ENCODE measurements around the gene CD99L2. TPM values are rescaled to one million over a fixed set of nuclear protein-coding genes. Genes with fewer than 3 reads are reported as not detected.
A peak's percentile ranks its signal among the peaks of the same experiment; 100 is the strongest.

CD99L2 gene
- polyA plus RNA-seq, 3 donors from 2014 or later: 17.6 to 25.2 (median 23.7) TPM

GRCh38 chrX:150781677-150782076 is 116.8 kb downstream of the CD99L2 start:
- no peak for DNase-seq
- H3K27ac Mint-ChIP-seq: no peak overlapping the region
- H3K27me3 Mint-ChIP-seq (ENCODE audit: low read depth in 3 of 3): no peaks in the 10 kb centered on the region
- H3K4me1 Mint-ChIP-seq: no peaks in the 10 kb centered on the region
- H3K36me3 Mint-ChIP-seq: peaks cover 0 to under 1% (median 0%) of the 10 kb centered on the region in 3 donors
- peaks cover 0 to 2% (median 0%) of the 10 kb centered on the region in 6 donors for H3K9me3 Mint-ChIP-seq
- no peak overlapping the region for H3K4me3 Mint-ChIP-seq

GRCh38 chrX:150779385-150779784 is 119.1 kb downstream of the CD99L2 start:
- Mint-ChIP-seq H3K36me3 (peaks cover 0 to 4% (median 3%) of the 10 kb centered on the region in 3 donors), H3K27me3 (ENCODE audit: low read depth in 3 of 3) (no peaks in the 10 kb centered on the region), H3K9me3 (peaks cover 0 to 2% (median 0%) of the 10 kb centered on the region in 6 donors), H3K4me3 (no peak overlapping the region), H3K4me1 (no peaks in the 10 kb centered on the region), H3K27ac (no peak overlapping the region)
- DNase-seq: no peak

- H3K4me3 Mint-ChIP-seq: no peak overlapping the region
- peaks cover 0 to 2% (median 0%) of the 10 kb centered on the region in 3 donors for H3K27me3 Mint-ChIP-seq (ENCODE audit: low read depth in 3 of 3)
These were observed 121.0 kb downstream of the CD99L2 start for GRCh38 chrX:150777328-150777992.

GRCh38 chrX:150775569-150776350 is 122.7 kb downstream of the CD99L2 start:
- peaks cover 0 to 4% (median 3%) of the 10 kb centered on the region in 3 donors for H3K36me3 Mint-ChIP-seq
- H3K27me3 Mint-ChIP-seq (ENCODE audit: low read depth in 3 of 3): peaks cover 0 to 2% (median 0%) of the 10 kb centered on the region in 3 donors
- H3K27ac Mint-ChIP-seq: no peak overlapping the region
- no peak for DNase-seq
- no peaks in the 10 kb centered on the region for H3K9me3 Mint-ChIP-seq
- no peak overlapping the region for H3K4me3 Mint-ChIP-seq
- H3K4me1 Mint-ChIP-seq: no peaks in the 10 kb centered on the region

More at GRCh38 chrX:150777328-150777992, 121.0 kb downstream of the CD99L2 start:
- H3K4me1 Mint-ChIP-seq: no peaks in the 10 kb centered on the region
- H3K9me3 Mint-ChIP-seq: no peaks in the 10 kb centered on the region
- no peak overlapping the region for H3K27ac Mint-ChIP-seq
- peaks cover 0 to 4% (median 3%) of the 10 kb centered on the region in 3 donors for H3K36me3 Mint-ChIP-seq
- DNase-seq: no peak

GRCh38 chrX:150774798-150775568 is 123.5 kb downstream of the CD99L2 start:
- no peak overlapping the region for H3K4me3 Mint-ChIP-seq

GRCh38 chrX:150773634-150774033 is 124.8 kb downstream of the CD99L2 start:
- peaks cover 0 to 4% (median 3%) of the 10 kb centered on the region in 3 donors for H3K36me3 Mint-ChIP-seq
- H3K27me3 Mint-ChIP-seq (ENCODE audit: low read depth in 3 of 3): peaks cover 0 to 2% (median 2%) of the 10 kb centered on the region in 3 donors
- H3K4me1 Mint-ChIP-seq: no peaks in the 10 kb centered on the region
- no peaks in the 10 kb centered on the region for H3K9me3 Mint-ChIP-seq
- H3K27ac Mint-ChIP-seq: no peak overlapping the region
- H3K4me3 Mint-ChIP-seq: no peak overlapping the region
- no peak for DNase-seq

More at GRCh38 chrX:150774798-150775568, 123.5 kb downstream of the CD99L2 start:
- DNase-seq: no peak
- Mint-ChIP-seq H3K27me3 (ENCODE audit: low read depth in 3 of 3) (peaks cover 0 to 2% (median 0%) of the 10 kb centered on the region in 3 donors), H3K4me1 (no peaks in the 10 kb centered on the region), H3K9me3 (no peaks in the 10 kb centered on the region), H3K27ac (no peak overlapping the region), H3K36me3 (peaks cover 0 to 4% (median 3%) of the 10 kb centered on the region in 3 donors)

GRCh38 chrX:150773117-150773516 is 125.4 kb downstream of the CD99L2 start:
- Mint-ChIP-seq H3K4me3 (no peak overlapping the region), H3K27ac (no peak overlapping the region)

GRCh38 chrX:150772150-150772970 is 126.1 kb downstream of the CD99L2 start:
- Mint-ChIP-seq H3K27ac (no peak overlapping the region), H3K27me3 (ENCODE audit: low read depth in 3 of 3) (peaks cover 0 to 3% (median 2%) of the 10 kb centered on the region in 3 donors), H3K9me3 (no peaks in the 10 kb centered on the region), H3K36me3 (peaks cover 0 to 4% (median 3%) of the 10 kb centered on the region in 3 donors), H3K4me3 (no peak overlapping the region), H3K4me1 (no peaks in the 10 kb centered on the region)
- DNase-seq: peak; percentile 41 to 63 (median 52)

More at GRCh38 chrX:150773117-150773516, 125.4 kb downstream of the CD99L2 start:
- DNase-seq: no peak
- H3K9me3 Mint-ChIP-seq: no peaks in the 10 kb centered on the region
- peaks cover 0 to 3% (median 2%) of the 10 kb centered on the region in 3 donors for H3K27me3 Mint-ChIP-seq (ENCODE audit: low read depth in 3 of 3)
- no peaks in the 10 kb centered on the region for H3K4me1 Mint-ChIP-seq
- peaks cover 0 to 4% (median 3%) of the 10 kb centered on the region in 3 donors for H3K36me3 Mint-ChIP-seq

- Mint-ChIP-seq H3K9me3 (no peaks in the 10 kb centered on the region), H3K4me1 (no peaks in the 10 kb centered on the region), H3K27ac (no peak overlapping the region), H3K36me3 (peaks cover 0 to 4% (median 3%) of the 10 kb centered on the region in 3 donors), H3K4me3 (no peak overlapping the region), H3K27me3 (ENCODE audit: low read depth in 3 of 3) (peaks cover 0 to 3% (median 2%) of the 10 kb centered on the region in 3 donors)
- no peak for DNase-seq
These were observed 127.4 kb downstream of the CD99L2 start for GRCh38 chrX:150771116-150771515.

GRCh38 chrX:150770623-150771022 is 127.8 kb downstream of the CD99L2 start:
- H3K4me1 Mint-ChIP-seq: no peaks in the 10 kb centered on the region
- H3K9me3 Mint-ChIP-seq: no peaks in the 10 kb centered on the region
- no peak overlapping the region for H3K27ac Mint-ChIP-seq
- DNase-seq: no peak
- H3K4me3 Mint-ChIP-seq: no peak overlapping the region
- H3K36me3 Mint-ChIP-seq: peaks cover 0 to 4% (median 3%) of the 10 kb centered on the region in 3 donors
- peaks cover 0 to 3% (median 2%) of the 10 kb centered on the region in 3 donors for H3K27me3 Mint-ChIP-seq (ENCODE audit: low read depth in 3 of 3)

- Mint-ChIP-seq H3K4me1 (no peaks in the 10 kb centered on the region), H3K27me3 (ENCODE audit: low read depth in 3 of 3) (peaks cover 0 to 3% (median 2%) of the 10 kb centered on the region in 3 donors), H3K9me3 (no peaks in the 10 kb centered on the region), H3K36me3 (no peaks in the 10 kb centered on the region), H3K4me3 (no peak overlapping the region), H3K27ac (no peak overlapping the region)
- DNase-seq: no peak
These were observed 129.1 kb downstream of the CD99L2 start for GRCh38 chrX:150769408-150769807.

GRCh38 chrX:150768580-150769190 is 129.8 kb downstream of the CD99L2 start:
- Mint-ChIP-seq H3K36me3 (no peaks in the 10 kb centered on the region), H3K4me3 (no peak overlapping the region), H3K4me1 (no peaks in the 10 kb centered on the region), H3K9me3 (no peaks in the 10 kb centered on the region), H3K27me3 (ENCODE audit: low read depth in 3 of 3) (peaks cover 0 to 3% (median 3%) of the 10 kb centered on the region in 3 donors), H3K27ac (no peak overlapping the region)
- DNase-seq: no peak
